Endometrial microvascular endothelial cells (primary cell): Measurements from ENCODE around the gene SORCS2. TPM values are rescaled to one million over a fixed set of nuclear protein-coding genes. Genes with fewer than 3 reads are reported as not detected.

Source experiments
- in situ Hi-C: cut with HindIII; loops from 2 replicates; pipeline ENCODE4 v1.10.0; 2017; ENCODE audit warnings: low sequenced_read_pairs, low pct_unique_long_range_greater_than_20kb; ENCODE audit errors: inconsistent ontology term
- total RNA-seq: library from RNA; depleted of rRNA; stranded (reverse); fragments of >200 nt; gene quantifications from one replicate; pipeline ENCODE4 v1.2.3, GENCODE V29; 2015; ENCODE audit errors: inconsistent ontology term

SORCS2 gene
- total RNA-seq, 1 donor from 2014 or later: not detected

DNA sequence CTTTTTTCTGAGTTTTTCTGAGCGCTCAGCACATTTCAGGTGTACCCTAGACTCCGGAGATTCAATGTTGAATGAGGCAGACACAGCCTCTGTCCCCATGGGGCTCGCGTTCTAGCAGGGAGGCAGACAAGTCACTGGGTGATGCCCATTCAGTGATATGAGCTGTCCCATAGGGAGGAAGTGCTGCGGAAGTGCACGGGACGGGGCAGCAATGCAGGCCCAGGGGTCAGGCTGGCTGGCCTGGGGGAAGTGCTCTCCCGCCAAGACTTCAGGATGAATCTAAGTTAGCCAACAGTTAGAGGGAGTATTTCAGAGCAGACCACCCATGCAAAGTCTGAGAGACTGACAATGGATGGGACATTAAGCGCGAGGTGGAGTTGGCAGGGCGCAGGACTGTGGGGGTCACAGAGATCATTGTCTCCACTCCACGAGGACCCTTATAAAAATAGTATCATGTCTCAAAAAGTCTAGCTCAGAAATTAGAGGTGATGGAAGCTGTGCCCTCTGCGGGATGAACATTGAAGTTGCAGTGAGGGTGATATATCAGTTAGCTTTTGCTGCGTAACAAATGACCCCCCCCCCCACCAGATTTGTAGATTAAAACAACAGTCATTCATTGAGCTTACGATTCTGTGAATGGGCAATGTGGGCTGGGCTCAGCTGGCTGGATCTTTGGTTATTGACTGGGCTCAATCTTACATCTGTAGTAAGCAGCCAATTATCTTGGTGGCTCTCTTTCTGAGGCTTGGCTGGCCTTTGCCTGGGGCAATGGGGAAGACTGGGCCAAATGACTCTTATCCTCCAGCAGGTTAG lies 226.0 kb downstream of the SORCS2 start:
- in situ Hi-C loops: no loop called here

DNA sequence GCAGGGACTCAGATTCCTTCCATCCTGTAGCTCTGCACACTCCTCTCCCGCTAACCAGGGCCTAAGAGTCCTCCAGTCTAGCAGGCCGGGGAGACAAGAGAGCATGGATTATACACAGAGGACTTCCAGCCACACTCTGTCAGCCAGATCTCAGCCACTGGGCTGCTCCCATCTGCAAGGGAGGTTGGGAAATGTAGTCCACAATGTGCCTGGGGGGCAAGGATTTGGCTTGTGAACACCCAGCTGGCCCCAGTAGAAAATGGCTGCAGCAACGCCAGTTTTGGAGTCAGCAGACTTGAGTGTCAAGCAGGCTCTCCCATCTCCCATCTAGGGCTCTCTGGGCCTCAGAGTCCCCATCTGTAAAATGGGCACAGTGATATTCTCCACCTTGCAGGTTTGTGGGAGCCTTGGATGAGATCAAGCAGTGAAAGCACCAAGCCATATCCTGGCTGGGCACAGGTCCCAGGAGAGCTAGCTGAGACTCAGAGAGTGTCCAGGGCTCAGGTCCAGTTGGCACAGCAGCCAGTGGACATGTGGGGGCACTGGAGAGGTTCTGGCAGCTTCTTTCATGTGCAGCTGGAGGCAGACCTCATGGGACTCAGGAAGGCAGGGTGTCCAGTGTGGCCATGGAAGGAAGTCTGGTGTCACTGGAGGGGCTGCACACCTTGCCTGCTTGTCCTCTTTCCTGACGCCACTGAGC lies 227.8 kb downstream of the SORCS2 start:
- in situ Hi-C loops: no loop called here

GRCh38 chr4:7420661-7421040 lies 228.3 kb downstream of the SORCS2 start:
- in situ Hi-C loops: no loop called here

- in situ Hi-C loops: no loop called here
Measured at GRCh38 chr4:7421356-7422150, 229.2 kb downstream of the SORCS2 start.

GRCh38 chr4:7422151-7422897 lies 230.0 kb downstream of the SORCS2 start:
- in situ Hi-C loops: no loop called here

DNA sequence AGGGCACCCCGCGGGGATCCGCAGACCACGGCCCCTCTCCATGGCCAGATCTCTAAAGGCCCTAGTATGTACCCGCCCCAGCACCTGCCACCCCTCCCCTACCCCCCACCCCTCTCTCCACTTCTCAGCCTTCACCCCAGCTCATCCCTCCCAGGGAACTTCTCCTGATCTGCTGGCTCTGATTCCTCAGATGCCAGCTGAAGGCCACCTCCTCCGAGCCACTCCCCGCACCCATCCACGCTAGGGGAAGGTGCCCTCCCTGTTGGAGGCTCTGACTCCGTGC lies 230.5 kb downstream of the SORCS2 start:
- in situ Hi-C loops: no loop called here

DNA sequence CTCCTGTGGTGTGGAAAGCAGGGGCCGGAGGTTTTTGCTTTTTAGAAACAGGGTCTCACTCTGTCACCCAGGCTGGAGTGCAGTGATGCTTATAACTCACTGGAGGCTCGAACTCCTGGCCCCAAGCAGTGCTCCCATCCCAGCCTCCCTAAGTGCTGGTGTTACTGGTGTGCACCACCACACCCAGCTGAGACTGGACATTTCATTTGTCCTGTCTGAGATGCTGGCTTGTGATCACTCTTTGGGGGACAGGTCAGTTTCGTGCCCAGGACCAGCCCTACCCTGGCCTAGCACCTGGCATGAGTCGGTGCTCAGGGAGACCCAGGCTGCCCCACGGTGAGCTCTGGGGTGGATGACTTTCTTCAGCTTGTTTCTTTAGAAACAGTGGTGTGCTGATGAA lies 231.1 kb downstream of the SORCS2 start:
- in situ Hi-C loops: no loop called here

GRCh38 chr4:7423801-7424552 lies 231.6 kb downstream of the SORCS2 start:
- in situ Hi-C loops: no loop called here

DNA sequence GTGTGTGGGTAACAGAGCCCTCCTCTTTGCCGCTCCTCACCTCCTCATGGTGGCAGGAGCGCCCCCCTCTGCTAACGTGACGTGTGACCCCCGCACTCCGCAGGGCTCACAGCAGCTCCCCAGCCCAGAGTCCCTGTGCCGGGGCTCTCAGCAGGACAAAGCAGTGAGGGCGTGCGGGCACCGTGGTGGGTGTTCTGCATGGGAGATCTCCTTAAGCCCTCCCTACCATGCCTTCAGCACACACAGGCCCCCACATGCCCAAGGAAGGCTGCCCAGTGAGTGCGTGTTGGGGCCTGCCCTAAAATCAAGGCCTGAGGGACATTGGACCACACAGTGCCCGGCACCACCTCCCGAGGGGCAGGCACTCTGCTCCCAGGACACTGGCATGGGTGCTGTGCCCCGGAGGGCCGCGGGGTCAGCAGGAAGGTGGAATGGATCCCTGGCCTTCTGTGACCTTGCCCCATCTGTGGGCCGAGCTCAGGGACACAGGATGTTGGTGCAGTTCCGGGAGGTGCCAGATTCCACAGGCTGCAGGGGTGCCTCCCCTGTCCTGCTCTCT lies 232.3 kb downstream of the SORCS2 start:
- in situ Hi-C loops: no loop called here

GRCh38 chr4:7425124-7425523 lies 232.8 kb downstream of the SORCS2 start:
- in situ Hi-C loops: no loop called here

GRCh38 chr4:7425591-7426468 lies 233.5 kb downstream of the SORCS2 start:
- in situ Hi-C loops: no loop called here

- in situ Hi-C loops: no loop called here
Measured at GRCh38 chr4:7426525-7427171, 234.3 kb downstream of the SORCS2 start.

- in situ Hi-C loops: no loop called here
Measured at GRCh38 chr4:7427361-7427760, 235.0 kb downstream of the SORCS2 start.

DNA sequence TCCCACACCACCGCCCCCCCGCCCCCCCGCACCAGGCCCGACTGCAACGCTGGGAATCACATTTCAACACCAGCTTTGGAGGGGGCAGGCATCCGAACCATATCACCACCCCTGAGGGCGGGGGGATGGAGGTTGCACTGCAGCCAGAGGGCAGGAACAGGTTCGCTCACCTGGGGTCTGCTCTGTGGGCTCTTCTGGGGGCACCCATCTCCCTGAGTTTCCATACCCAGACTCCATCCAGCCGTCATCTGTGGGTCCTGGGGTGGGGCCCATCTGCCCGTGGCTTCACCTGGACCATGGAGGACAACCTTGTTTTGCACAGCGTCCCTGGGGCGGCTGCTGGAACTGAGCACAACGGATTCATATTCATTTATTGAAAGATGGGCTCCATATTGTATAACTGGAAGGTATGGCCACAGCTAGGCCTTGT lies 235.5 kb downstream of the SORCS2 start:
- in situ Hi-C loops: no loop called here

GRCh38 chr4:7428261-7429068 lies 236.1 kb downstream of the SORCS2 start:
- in situ Hi-C loops: no loop called here

- in situ Hi-C loops: no loop called here
Measured at GRCh38 chr4:7429069-7429416, 236.7 kb downstream of the SORCS2 start.
